K562 (cell line): Measurements from ENCODE around the gene TAF4. TPM values are rescaled to one million over a fixed set of nuclear protein-coding genes. Genes with fewer than 3 reads are reported as not detected.

Experiments used
- ATAC-seq: fragments of 200-7000 bp; cut with Tn5 transposase; 3 replicates; pipeline ENCODE4 v1.9.1; 2020; ENCODE audit warnings: moderate library complexity
- BruUV-seq: library from RNA; stranded (reverse); fragments of 400-500 nt; replicated peaks from 2 replicates; lab custom pipeline; 2021; lab: Mats Ljungman, UMichigan
- CTCF ChIA-PET: fragments of 300-600 bp; formaldehyde crosslinking; extraction: SDS; loops from one replicate; lab custom pipeline; 2021; ENCODE audit warnings: low intra/inter-chr PET ratio; lab: Yijun Ruan, JAX
- POLR2A ChIA-PET: fragments of 300-600, 350-650 bp; sonication (Branson Sonifier 250); formaldehyde crosslinking; extraction: SDS; loops from one replicate; lab custom pipeline; 2021; ENCODE audit warnings: antibody characterized with exemption, inconsistent platforms; lab: Yijun Ruan, JAX
- DNase-seq, 4 experiments: peaks; one replicate each; pipeline versions ENCODE4 v3.0.0 to v3.0.0-alpha.2; 2011 to 2018; ENCODE audit warnings: low spot score in 3 of 4, mixed read lengths in 3 of 4; ENCODE audit errors: extremely low read depth in 1 of 4
- FAIRE-seq: peaks from 2 replicates; lab custom pipeline; 2011; peaks lifted over from hg19 to GRCh38; lab: Jason Lieb, UNC
- H2AFZ ChIP-seq: 2 replicates; pipeline ENCODE4 v1.6.0; 2011; ENCODE audit warnings: low read depth, low read length, control low read depth, inconsistent platforms
- H3K27ac ChIP-seq: fragments of 200-600 bp; 3 replicates; pipeline ENCODE4 v1.8.0; 2011; ENCODE audit warnings: low read depth, mild to moderate bottlenecking, control low read depth, inconsistent platforms, low read length, moderate library complexity, mixed read lengths; ENCODE audit errors: extremely low read depth
- H3K27me3 ChIP-seq, 2 experiments: fragments of 300-600 bp in 1 of 2; 2 replicates in 1 of 2; 3 replicates in 1 of 2; pipeline versions ENCODE4 v1.6.0 to v1.8.0; 2011; ENCODE audit warnings: inconsistent platforms in 2 of 2, low read length in 2 of 2, mild to moderate bottlenecking in 1 of 2, mixed read lengths in 1 of 2, moderate library complexity in 1 of 2; ENCODE audit not compliant: control insufficient read depth in 2 of 2, insufficient read depth in 2 of 2
- H3K36me3 ChIP-seq: fragments of 300-600 bp; 3 replicates; pipeline ENCODE4 v1.8.0; 2011; ENCODE audit warnings: mild to moderate bottlenecking, low read length, inconsistent platforms; ENCODE audit not compliant: control insufficient read depth, insufficient read depth
- H3K4me1 ChIP-seq, 2 experiments: fragments of 200-600 bp in 1 of 2; replicated peaks in 1 of 2; 2 replicates in 1 of 2; 3 replicates in 1 of 2; pipeline versions ENCODE4 v1.5.1 to v1.8.0; 2011; ENCODE audit warnings: inconsistent platforms in 2 of 2, low read length in 2 of 2, mild to moderate bottlenecking in 1 of 2, mixed read lengths in 1 of 2, moderate library complexity in 1 of 2; ENCODE audit not compliant: control insufficient read depth in 2 of 2, insufficient read depth in 2 of 2
- H3K4me2 ChIP-seq: 2 replicates; pipeline ENCODE4 v1.6.1; 2011; ENCODE audit warnings: low read length, control low read depth, inconsistent platforms, mixed read lengths; ENCODE audit not compliant: insufficient read depth
- H3K4me3 ChIP-seq: fragments of 200-600 bp; sonication (generic), shearing (Covaris generic); 2 replicates; pipeline ENCODE4 v1.5.1; 2016; ENCODE audit warnings: control low read depth, inconsistent platforms
- H3K79me2 ChIP-seq: fragments of 200-600 bp; 3 replicates; pipeline ENCODE4 v1.8.0; 2011; ENCODE audit warnings: low read length, inconsistent platforms; ENCODE audit not compliant: control insufficient read depth, insufficient read depth
- H3K9ac ChIP-seq, 2 experiments: 2 replicates each; pipeline versions ENCODE4 v1.6.0 to v1.6.1; 2011; ENCODE audit warnings: low read depth in 2 of 2, low read length in 2 of 2, control low read depth in 1 of 2, inconsistent platforms in 1 of 2, mild to moderate bottlenecking in 1 of 2, mixed read lengths in 1 of 2; ENCODE audit not compliant: insufficient read depth in 1 of 2
- H3K9me1 ChIP-seq: one replicate; pipeline ENCODE4 v1.6.0; 2011; ENCODE audit warnings: inconsistent platforms, mild to moderate bottlenecking, low read length, moderate library complexity; ENCODE audit not compliant: control insufficient read depth, insufficient read depth
- H3K9me3 ChIP-seq: replicated peaks from 2 replicates; pipeline ENCODE4 v1.5.1; 2011; ENCODE audit warnings: low read depth, low read length, inconsistent platforms; ENCODE audit not compliant: control insufficient read depth, insufficient read depth
- H4K20me1 ChIP-seq: replicated peaks from 2 replicates; pipeline ENCODE4 v1.6.1; 2011; ENCODE audit warnings: low read length, inconsistent platforms, mixed read lengths; ENCODE audit not compliant: control insufficient read depth, insufficient read depth
- ARID1B ChIP-seq: fragments of 450-650 bp; IDR thresholded peaks from 2 replicates; pipeline ENCODE4 v1.6.1; 2016; ENCODE audit warnings: antibody characterized with exemption, mild to moderate bottlenecking, inconsistent platforms
- ARID2 ChIP-seq: fragments of 450-650 bp; IDR thresholded peaks from 2 replicates; pipeline ENCODE4 v1.6.1; 2017; ENCODE audit warnings: antibody characterized with exemption, mild to moderate bottlenecking
- ARID4B ChIP-seq: sonication (generic); formaldehyde crosslinking; IDR thresholded peaks from 2 replicates; pipeline ENCODE4 v1.8.0; 2022; ENCODE audit warnings: mild to moderate bottlenecking, missing genetic modification reagents
- BRD9 ChIP-seq: fragments of 450-650 bp; IDR thresholded peaks from 2 replicates; pipeline ENCODE4 v1.6.1; 2018; ENCODE audit warnings: low read depth; ENCODE audit not compliant: partially characterized antibody
- NR2F6 ChIP-seq: fragments of 450-650 bp; formaldehyde crosslinking; IDR thresholded peaks from 2 replicates; pipeline ENCODE4 v1.4.0; 2020; ENCODE audit warnings: mild to moderate bottlenecking
- PHB ChIP-seq: fragments of 250-450 bp; sonication (Bioruptor Pico); IDR thresholded peaks from 2 replicates; pipeline ENCODE4 v1.5.0; 2021
- POLR3A ChIP-seq: IDR thresholded peaks from 2 replicates; pipeline ENCODE4 v1.6.1; 2011; ENCODE audit warnings: borderline replicate concordance, mild to moderate bottlenecking, moderate library complexity; ENCODE audit not compliant: insufficient read length, insufficient read depth; ENCODE audit errors: extremely low read depth
- POLR3G ChIP-seq: IDR thresholded peaks from 2 replicates; pipeline ENCODE4 v1.6.1; 2011; ENCODE audit not compliant: insufficient read length, insufficient replicate concordance; ENCODE audit errors: extremely low read depth
- RNF219 ChIP-seq: fragments of 250-450 bp; sonication (Bioruptor Pico); IDR thresholded peaks from 2 replicates; pipeline ENCODE4 v1.5.0; 2022; ENCODE audit warnings: mild to moderate bottlenecking
- TCF3 ChIP-seq: sonication (generic); formaldehyde crosslinking; IDR thresholded peaks from 2 replicates; pipeline ENCODE4 v1.4.0; 2020; ENCODE audit warnings: mild to moderate bottlenecking, missing genetic modification reagents
- TRIM24 ChIP-seq, 2 experiments: fragments of 450-650 bp; IDR thresholded peaks; 2 replicates each; pipeline ENCODE4 v1.6.1; 2016
- ZNF449 ChIP-seq: fragments of 250-450 bp; sonication (Bioruptor Pico); IDR thresholded peaks from 2 replicates; pipeline ENCODE4 v1.8.0; 2022; ENCODE audit warnings: moderate library complexity, mild to moderate bottlenecking, inconsistent platforms
- ZNF507 ChIP-seq: conservative IDR thresholded peaks from 2 replicates; pipeline ENCODE4 v1.6.1; 2017; ENCODE audit warnings: missing genetic modification characterization, missing compliant biosample characterization
- ZNF696 ChIP-seq: fragments of 250-450 bp; sonication (Bioruptor Pico); conservative IDR thresholded peaks from 2 replicates; pipeline ENCODE4 v1.4.0; 2020; ENCODE audit warnings: mild to moderate bottlenecking, moderate library complexity
- WGBS: fragments of 100-300 bp; shearing (Covaris generic); methylation state at CpG from one replicate; pipeline ENCODE4 v1.1.6; 2016; ENCODE audit warnings: low coverage, mixed read lengths; ENCODE audit not compliant: insufficient coverage; ENCODE audit errors: missing lambda C conversion rate; 5-methylcytosine and 5-hydroxymethylcytosine counted together
- in situ Hi-C: fragments of 300-500 bp; cut with MboI; formaldehyde crosslinking; loops from 4 replicates; pipeline ENCODE4 v1.15.0; 2018; ENCODE audit warnings: inconsistent platforms, mixed read lengths
- intact Hi-C: fragments of 100-400 bp; cut with micrococcal nuclease; formaldehyde crosslinking; loops from 2 replicates; pipeline ENCODE4 v1.14.2; 2022
- polyA plus RNA-seq, 8 experiments: library from polyadenylated mRNA; depleted of rRNA in 4 of 8; stranded (reverse) in 5 of 8; unstranded in 3 of 8; fragments of >200 nt; fragmentation: Nextera tagmentation in 2 of 8; fragmentation: Illumina TruSeq in 1 of 8; extraction: Ambion mirVana in 2 of 8; extraction: Trizol in 1 of 8; gene quantifications; 2 replicates each; pipeline versions ENCODE4 v1.2.1 to v1.2.3, GENCODE V29; 2011 to 2014; ENCODE audit warnings: inconsistent platforms in 1 of 8, missing spikeins in 1 of 8
- total RNA-seq, 7 experiments: library from RNA; depleted of rRNA in 6 of 7; stranded (reverse); fragments of >200 nt in 6 of 7; fragmentation: Illumina TruSeq in 2 of 7; extraction: Trizol in 2 of 7; gene quantifications; 2 replicates each; pipeline versions ENCODE4 v1.2.1 to v1.2.3, GENCODE V29; 2011 to 2021; ENCODE audit warnings: low replicate concordance in 1 of 7

The TAF4 gene
- total and polyA plus RNA-seq, 9 of the 15 experiments (the other 6 are each of a cell fraction or from before 2014, with no cell fraction given) = 0.44 to 28.3 (median 5.6) TPM

GRCh38 chr20:62101078-62101477 lies 35.4 kb upstream of the TAF4 start:
- H3K4me1 ChIP-seq = peaks cover 0 to 33% of the 10 kb centered on the region in 2 experiments; a peak in 3 of 5 replicates
- TF ChIP-seq ZNF696 = no peak
- TF ChIP-seq ARID2 = no peak
- TF ChIP-seq PHB = no peak
- TF ChIP-seq TCF3 (CRISPR knock-in tag) = no peak
- no peak for TF ChIP-seq NR2F6 (CRISPR knock-in tag)
- TF ChIP-seq POLR3G = no peak
- no peak for TF ChIP-seq BRD9
- TF ChIP-seq ARID4B (CRISPR knock-in tag) = no peak
- no peak for TF ChIP-seq ARID1B
- no peak for TF ChIP-seq POLR3A
- no peak for TF ChIP-seq ZNF507 (tag)
- TF ChIP-seq ZNF449 (CRISPR knock-in tag) = no peak
- no peak for TF ChIP-seq TRIM24 (IDR thresholded peaks at IDR 0.05)
- TF ChIP-seq RNF219 (CRISPR knock-in tag) = no peak
- H3K9ac ChIP-seq = no peak overlapping the region
- DNase-seq = no peak
- H3K79me2 ChIP-seq = no peaks in the 10 kb centered on the region
- CTCF ChIA-PET = no interaction called here
- H3K27ac ChIP-seq = no peak overlapping the region
- POLR2A ChIA-PET = interaction anchor here (1.0 kb wide), 1 partner anchor 10 kb away, joined by 4 read pairs; no protein-coding TSS in a partner anchor
- H3K9me3 ChIP-seq = no peaks in the 10 kb centered on the region
- no TSS peak for BruUV-seq
- H2AFZ ChIP-seq = no peak overlapping the region
- intact Hi-C loops (no loop called here), in situ Hi-C loops (no loop called here)
- H3K9me1 ChIP-seq = no peaks in the 10 kb centered on the region
- 2% methylated on average over 4 of the region's 4 CpGs for WGBS
- peaks cover 50 to 73% of the 10 kb centered on the region in 2 experiments for H3K27me3 ChIP-seq
- no peak overlapping the region for H3K4me3 ChIP-seq
- no peak for ATAC-seq
- no peaks in the 10 kb centered on the region for H3K36me3 ChIP-seq
- H3K4me2 ChIP-seq = no peak overlapping the region
- no peak for FAIRE-seq
- H4K20me1 ChIP-seq = no peaks in the 10 kb centered on the region
